NCI-H2107 (cell line): ENCODE data around the gene HIP1R.

Experiments used
- DNase-seq: peaks from one replicate; lab custom pipeline; 2025; lab: John Stamatoyannopoulos, UW

HIP1R gene

GRCh38 chr12:122860854-122861586 is 25.8 kb downstream of the HIP1R start:
- DNase-seq, result no peak

DNA sequence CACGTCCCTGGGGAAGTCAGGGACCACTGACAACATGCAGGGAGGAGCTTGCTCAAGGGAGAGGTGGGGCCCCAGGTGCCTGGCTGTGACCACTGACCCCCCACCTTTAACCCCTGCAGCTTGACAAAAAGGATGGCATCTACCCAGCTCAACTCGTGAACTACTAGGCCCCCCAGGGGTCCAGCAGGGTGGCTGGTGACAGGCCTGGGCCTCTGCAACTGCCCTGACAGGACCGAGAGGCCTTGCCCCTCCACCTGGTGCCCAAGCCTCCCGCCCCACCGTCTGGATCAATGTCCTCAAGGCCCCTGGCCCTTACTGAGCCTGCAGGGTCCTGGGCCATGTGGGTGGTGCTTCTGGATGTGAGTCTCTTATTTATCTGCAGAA is 26.3 kb downstream of the HIP1R start:
- no peak for DNase-seq

GRCh38 chr12:122862110-122862634 is 26.9 kb downstream of the HIP1R start:
- DNase-seq, result no peak

DNA sequence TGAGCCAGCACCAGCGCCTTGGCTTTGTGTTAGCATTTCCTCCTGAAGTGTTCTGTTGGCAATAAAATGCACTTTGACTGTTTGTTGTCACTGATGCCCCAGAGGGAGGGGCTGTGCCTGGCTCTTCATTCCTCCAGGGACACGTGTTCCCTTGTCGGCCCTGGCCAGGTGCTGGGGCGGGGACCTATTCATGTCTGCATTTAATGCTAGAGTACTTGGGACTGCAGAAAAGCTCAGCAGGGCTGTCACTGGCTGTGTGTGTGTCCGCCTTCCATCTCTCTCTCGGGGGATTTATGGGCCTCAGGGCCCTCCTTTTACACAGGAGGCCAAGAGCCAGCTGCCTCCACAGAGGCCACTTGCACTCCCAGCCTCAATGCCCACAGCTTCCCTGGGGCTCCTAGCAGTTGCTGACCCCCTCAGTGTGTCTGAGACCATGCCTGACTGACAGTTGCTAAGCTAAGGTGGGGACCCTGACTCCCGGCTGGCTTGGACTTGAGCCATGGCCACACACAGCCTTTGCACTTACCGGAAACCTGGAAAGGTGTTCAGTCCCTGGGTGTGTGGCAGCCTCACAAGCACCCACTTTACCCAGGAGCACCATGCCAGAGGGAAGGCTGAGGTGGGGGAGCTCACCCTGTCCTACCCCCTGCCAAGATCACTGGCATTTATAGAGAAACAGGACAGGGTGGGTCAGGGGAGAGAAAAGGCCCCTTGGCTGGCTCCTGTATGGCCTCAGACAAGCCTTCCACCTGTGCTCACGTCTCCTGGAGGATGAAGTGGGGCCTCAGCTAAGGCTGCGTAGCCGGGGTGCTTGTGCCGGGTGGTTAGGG is 27.8 kb downstream of the HIP1R start:
- peak; percentile 61 for DNase-seq

- DNase-seq, result no peak
These were observed 29.6 kb downstream of the HIP1R start for GRCh38 chr12:122864894-122865253.

GRCh38 chr12:122865268-122866231 is 30.3 kb downstream of the HIP1R start:
- DNase-seq, result no peak

DNA sequence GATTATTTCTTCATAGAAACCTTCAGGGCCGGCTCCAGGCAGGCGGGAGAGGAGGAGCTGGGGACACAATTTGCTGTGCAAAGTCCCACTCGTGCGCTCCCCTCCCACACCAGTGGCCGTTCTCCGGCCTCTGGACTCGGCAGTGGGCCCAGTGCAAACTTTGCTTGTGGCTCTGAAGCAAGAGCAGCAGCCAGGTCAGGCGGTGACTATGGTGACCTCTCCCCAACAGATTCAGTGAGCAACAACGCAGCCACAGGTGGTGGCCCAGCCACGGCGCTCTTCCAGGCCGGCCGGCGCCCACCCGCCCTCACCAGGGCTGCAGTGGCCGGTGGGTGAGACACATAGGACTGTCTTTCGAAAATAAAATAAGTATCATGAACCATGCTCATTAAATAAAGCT is 31.1 kb downstream of the HIP1R start:
- DNase-seq, result no peak

DNA sequence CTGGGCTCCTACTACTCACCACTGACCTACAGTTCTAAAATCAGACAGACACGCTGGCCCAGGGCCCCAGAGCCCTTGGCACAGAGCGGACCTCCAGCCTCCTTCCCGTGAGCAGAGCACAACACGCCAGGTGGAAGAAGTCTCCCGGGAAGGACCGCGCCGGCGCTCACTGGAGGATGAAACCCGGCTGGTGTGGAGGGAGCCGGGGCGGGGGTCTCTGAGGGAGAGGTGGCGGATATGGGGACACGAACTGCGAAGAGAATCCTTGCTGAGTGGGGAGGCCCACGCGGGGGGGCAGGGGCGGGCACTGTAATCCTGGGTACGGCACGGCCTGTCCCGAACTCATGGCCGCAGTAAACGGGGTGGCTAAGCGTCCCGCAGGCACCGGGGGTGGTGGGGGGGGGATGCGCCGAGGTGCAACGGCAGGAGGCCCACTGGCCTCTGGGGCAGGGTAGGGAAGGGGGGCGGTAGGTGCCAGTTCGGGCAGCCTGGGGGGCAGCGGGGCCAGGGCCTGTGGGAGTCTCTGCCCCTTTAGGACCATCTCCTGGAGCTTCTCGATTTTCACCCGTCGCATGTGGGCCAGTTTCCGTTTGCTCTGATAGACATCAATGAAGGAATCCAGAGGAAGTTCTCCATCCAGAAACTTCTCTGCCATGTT is 31.8 kb downstream of the HIP1R start:
- DNase-seq, result no peak

- DNase-seq, result no peak
These were observed 32.6 kb downstream of the HIP1R start for GRCh38 chr12:122867691-122868461.

- no peak for DNase-seq
These were observed 33.4 kb downstream of the HIP1R start for GRCh38 chr12:122868471-122869177.

- DNase-seq, result no peak
These were observed 34.1 kb downstream of the HIP1R start for GRCh38 chr12:122869207-122869973.

GRCh38 chr12:122870163-122870842 is 35.0 kb downstream of the HIP1R start:
- DNase-seq, result no peak

DNA sequence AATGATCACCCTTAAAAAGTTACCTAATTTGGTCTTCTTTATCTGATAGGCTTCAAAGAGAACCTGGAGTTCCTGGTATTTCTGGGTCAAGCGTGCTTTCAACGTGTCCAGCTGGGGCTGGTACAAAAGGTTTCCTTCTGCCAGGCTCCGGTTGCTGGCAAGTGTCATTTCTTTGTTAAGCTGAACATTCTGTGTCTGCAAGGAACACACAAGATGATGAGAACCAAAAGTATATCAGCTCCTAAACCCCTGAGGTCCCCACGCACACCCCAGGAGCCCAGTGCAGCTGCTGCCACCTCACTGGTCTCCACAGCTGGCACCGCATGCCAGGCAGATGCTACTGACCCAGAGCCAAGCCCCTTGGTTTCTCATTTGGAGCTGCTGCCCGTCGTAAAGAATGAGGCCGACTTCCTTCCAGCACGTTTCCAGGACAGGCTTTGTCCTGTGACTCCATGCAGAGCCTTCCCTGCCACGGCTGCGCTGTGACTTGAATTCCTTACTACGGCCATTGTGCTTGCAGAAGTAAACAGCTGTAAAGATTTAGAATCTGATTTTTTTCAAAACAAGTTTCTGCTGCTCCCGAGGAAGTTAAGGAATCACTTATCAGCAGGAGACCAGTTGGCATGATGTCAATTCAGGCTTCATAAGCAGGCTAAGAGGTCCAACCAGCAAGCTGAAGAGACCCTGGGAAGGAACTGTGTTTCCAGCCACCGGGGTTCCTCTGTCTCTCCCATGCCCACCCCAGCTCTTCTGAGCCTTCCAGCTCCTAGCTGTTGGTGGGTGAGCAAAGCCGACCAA is 35.8 kb downstream of the HIP1R start:
- DNase-seq, result no peak

GRCh38 chr12:122871851-122872780 is 36.9 kb downstream of the HIP1R start:
- peak; percentile 42 for DNase-seq

- DNase-seq, result no peak
These were observed 37.6 kb downstream of the HIP1R start for GRCh38 chr12:122872815-122873361.

DNA sequence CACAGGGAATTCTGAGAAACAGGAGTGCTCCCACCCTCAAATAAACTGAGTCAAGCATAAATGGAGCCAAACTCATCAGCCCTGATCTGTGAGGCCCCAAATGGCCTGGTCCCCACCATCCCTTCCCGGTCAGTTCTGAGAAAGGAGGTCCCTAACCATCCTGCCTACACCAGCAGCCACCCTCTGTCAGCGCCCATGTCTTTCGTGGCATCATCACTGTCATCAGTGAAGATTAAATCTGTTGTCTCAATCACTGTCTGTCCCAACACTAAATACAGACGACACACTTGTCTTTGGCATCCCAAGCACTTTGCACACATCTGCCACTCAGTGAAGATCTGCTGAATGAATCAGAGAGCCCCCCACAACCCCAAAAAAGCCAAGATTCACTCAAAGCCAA is 38.3 kb downstream of the HIP1R start:
- DNase-seq, result no peak
